A673 (cell line): Measurements from ENCODE around the gene TUBA4A.

Experiments used
- EZH2 ChIP-seq: fragments of 200-600 bp; sonication (generic); IDR thresholded peaks from 2 replicates; pipeline ENCODE4 v1.6.1; 2017; ENCODE audit warnings: borderline replicate concordance, low read depth, mild to moderate bottlenecking, mixed read lengths, antibody characterized with exemption, low read length; ENCODE audit not compliant: poor library complexity, severe bottlenecking
- TF ChIP-seq, protein P1 (sequence below): fragments of 300-800, 200-600 bp; sonication (generic); conservative IDR thresholded peaks from 2 replicates; pipeline ENCODE4 v1.5.1; 2017; ENCODE audit warnings: low read depth, mild to moderate bottlenecking, antibody characterized with exemption, low read length, moderate library complexity, mixed read lengths

DNA sequence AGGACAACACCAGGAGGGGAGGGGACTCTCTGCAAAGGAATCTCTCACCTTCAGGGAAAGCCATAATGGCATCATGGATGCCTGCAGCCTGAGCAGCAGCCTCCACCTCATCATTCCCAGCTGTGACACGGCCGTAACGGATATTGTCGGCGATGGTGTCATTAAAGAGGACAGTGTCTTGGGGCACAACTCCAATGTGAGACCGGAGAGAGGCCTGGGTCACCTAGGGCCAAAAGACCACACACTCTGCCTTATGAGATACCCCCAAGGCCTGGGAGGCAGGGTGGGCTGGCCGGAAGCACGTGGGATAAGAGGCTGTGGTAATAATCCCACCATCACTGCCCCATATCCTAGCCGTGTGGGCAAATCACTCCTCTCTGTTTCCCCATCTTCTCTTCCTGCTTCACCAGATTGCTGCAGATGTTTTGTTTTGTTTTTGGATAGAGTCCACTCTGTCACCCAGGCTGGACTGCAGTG lies 42.8 kb downstream of the TUBA4A start:
- TF ChIP-seq, protein P1, sequence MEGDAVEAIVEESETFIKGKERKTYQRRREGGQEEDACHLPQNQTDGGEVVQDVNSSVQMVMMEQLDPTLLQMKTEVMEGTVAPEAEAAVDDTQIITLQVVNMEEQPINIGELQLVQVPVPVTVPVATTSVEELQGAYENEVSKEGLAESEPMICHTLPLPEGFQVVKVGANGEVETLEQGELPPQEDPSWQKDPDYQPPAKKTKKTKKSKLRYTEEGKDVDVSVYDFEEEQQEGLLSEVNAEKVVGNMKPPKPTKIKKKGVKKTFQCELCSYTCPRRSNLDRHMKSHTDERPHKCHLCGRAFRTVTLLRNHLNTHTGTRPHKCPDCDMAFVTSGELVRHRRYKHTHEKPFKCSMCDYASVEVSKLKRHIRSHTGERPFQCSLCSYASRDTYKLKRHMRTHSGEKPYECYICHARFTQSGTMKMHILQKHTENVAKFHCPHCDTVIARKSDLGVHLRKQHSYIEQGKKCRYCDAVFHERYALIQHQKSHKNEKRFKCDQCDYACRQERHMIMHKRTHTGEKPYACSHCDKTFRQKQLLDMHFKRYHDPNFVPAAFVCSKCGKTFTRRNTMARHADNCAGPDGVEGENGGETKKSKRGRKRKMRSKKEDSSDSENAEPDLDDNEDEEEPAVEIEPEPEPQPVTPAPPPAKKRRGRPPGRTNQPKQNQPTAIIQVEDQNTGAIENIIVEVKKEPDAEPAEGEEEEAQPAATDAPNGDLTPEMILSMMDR: no peak
- TF ChIP-seq EZH2: no peak
